GM23338 (cell line): ENCODE measurements around the gene SUN2. TPM values are rescaled to one million over a fixed set of nuclear protein-coding genes. Genes with fewer than 3 reads are reported as not detected.

Experiments used
- ATAC-seq: fragments of 200-7000 bp; cut with Tn5 transposase; 3 replicates; pipeline ENCODE4 v1.9.1; 2020
- DNase-seq: peaks from one replicate; pipeline ENCODE4 v3.0.0-alpha.2; 2015; ENCODE audit warnings: low spot score
- H2AFZ ChIP-seq: fragments of 200-600 bp; sonication (generic); 2 replicates; pipeline ENCODE4 v1.8.0; 2016; ENCODE audit warnings: antibody characterized with exemption, mild to moderate bottlenecking, moderate library complexity
- H3F3A ChIP-seq: fragments of 200-600 bp; sonication (generic); replicated peaks from 2 replicates; pipeline ENCODE4 v1.8.0; 2017; ENCODE audit warnings: antibody characterized with exemption, mixed run types, low read depth
- H3K27ac ChIP-seq: fragments of 200-600 bp; sonication (generic); 2 replicates; pipeline ENCODE4 v1.6.1; 2016; ENCODE audit warnings: low read depth
- H3K27me3 ChIP-seq: fragments of 200-600 bp; sonication (generic); 2 replicates; pipeline ENCODE4 v1.8.0; 2016; ENCODE audit warnings: mild to moderate bottlenecking, mixed run types, moderate library complexity; ENCODE audit not compliant: insufficient read depth
- H3K36me3 ChIP-seq: fragments of 200-600 bp; sonication (generic); 2 replicates; pipeline ENCODE4 v1.8.0; 2016; ENCODE audit warnings: mild to moderate bottlenecking; ENCODE audit not compliant: insufficient read depth
- H3K4me1 ChIP-seq: fragments of 200-600 bp; sonication (generic); 2 replicates; pipeline ENCODE4 v1.8.0; 2016; ENCODE audit warnings: mild to moderate bottlenecking, moderate library complexity; ENCODE audit not compliant: insufficient read depth
- H3K4me2 ChIP-seq: fragments of 200-600 bp; sonication (generic); 2 replicates; pipeline ENCODE4 v1.7.1; 2017; ENCODE audit warnings: mixed run types
- H3K4me3 ChIP-seq: fragments of 200-600 bp; sonication (generic); 2 replicates; pipeline ENCODE4 v1.6.1; 2016; ENCODE audit warnings: mixed run types
- H3K79me2 ChIP-seq: fragments of 200-600 bp; sonication (generic); replicated peaks from 2 replicates; pipeline ENCODE4 v1.8.0; 2017; ENCODE audit warnings: mild to moderate bottlenecking; ENCODE audit not compliant: insufficient read depth
- H3K9me2 ChIP-seq: fragments of 200-600 bp; sonication (generic); 2 replicates; pipeline ENCODE4 v1.8.0; 2017; ENCODE audit not compliant: insufficient read depth
- H4K20me1 ChIP-seq: fragments of 200-600 bp; sonication (generic); replicated peaks from 2 replicates; pipeline ENCODE4 v1.8.0; 2017; ENCODE audit warnings: mild to moderate bottlenecking; ENCODE audit not compliant: insufficient read depth
- H3K27ac Mint-ChIP-seq: 2 replicates; pipeline ENCODE4 v1.8.0; 2020; ENCODE audit warnings: inconsistent platforms, mild to moderate bottlenecking, moderate library complexity, mixed read lengths
- H3K27me3 Mint-ChIP-seq: 3 replicates; pipeline ENCODE4 v1.8.0; 2022; ENCODE audit warnings: low read depth, mild to moderate bottlenecking, moderate library complexity, mixed read lengths, inconsistent platforms; ENCODE audit not compliant: insufficient read depth, poor library complexity
- H3K36me3 Mint-ChIP-seq: 3 replicates; pipeline ENCODE4 v1.8.0; 2021; ENCODE audit warnings: low read depth, mild to moderate bottlenecking, inconsistent platforms, moderate library complexity, mixed read lengths
- H3K4me1 Mint-ChIP-seq: 3 replicates; pipeline ENCODE4 v1.8.0; 2020; ENCODE audit warnings: mild to moderate bottlenecking, inconsistent platforms, mixed read lengths
- H3K4me3 Mint-ChIP-seq: 3 replicates; pipeline ENCODE4 v1.8.0; 2021; ENCODE audit warnings: moderate library complexity, mild to moderate bottlenecking, inconsistent platforms, mixed read lengths
- H3K9me3 Mint-ChIP-seq: 3 replicates; pipeline ENCODE4 v1.8.0; 2020; ENCODE audit warnings: moderate library complexity, mild to moderate bottlenecking, inconsistent platforms, mixed read lengths
- CREB1 ChIP-seq: fragments of 250-450 bp; sonication (Bioruptor Pico); IDR thresholded peaks from 2 replicates; pipeline ENCODE4 v1.5.0; 2020; ENCODE audit warnings: low read depth, mild to moderate bottlenecking, moderate library complexity
- EZH2 ChIP-seq: fragments of 200-600 bp; sonication (generic); IDR thresholded peaks from one replicate; pipeline ENCODE4 v1.8.0; 2017; ENCODE audit warnings: antibody characterized with exemption, mild to moderate bottlenecking, low read depth; ENCODE audit not compliant: unreplicated experiment
- EZH2phosphoT487 ChIP-seq: fragments of 200-600 bp; sonication (generic); IDR thresholded peaks from one replicate; pipeline ENCODE4 v1.8.1; 2018; ENCODE audit warnings: antibody characterized with exemption; ENCODE audit not compliant: unreplicated experiment
- JUNB ChIP-seq: IDR thresholded peaks from one replicate; pipeline ENCODE4 v1.6.1; 2016; ENCODE audit warnings: antibody characterized with exemption; ENCODE audit not compliant: unreplicated experiment
- POLR2AphosphoS5 ChIP-seq: IDR thresholded peaks from 2 replicates; pipeline ENCODE4 v1.6.1; 2016; ENCODE audit warnings: antibody characterized with exemption, low read depth
- STAT1 ChIP-seq: IDR thresholded peaks from one replicate; pipeline ENCODE4 v1.6.1; 2016; ENCODE audit warnings: antibody characterized with exemption; ENCODE audit not compliant: unreplicated experiment
- polyA plus RNA-seq: library from polyadenylated mRNA; unstranded; fragments of >200 nt; fragmentation: Nextera tagmentation; extraction: Ambion mirVana; gene quantifications from 2 replicates; pipeline ENCODE4 v1.2.1, GENCODE V29; 2016
- total RNA-seq: library from RNA; depleted of rRNA; stranded (reverse); fragments of >200 nt; shearing (Covaris generic); gene quantifications from 2 replicates; pipeline ENCODE4 v1.2.3, GENCODE V29; 2014
- TF ChIP-seq, protein P1 (sequence below): fragments of 250-450 bp; sonication (Bioruptor Pico); IDR thresholded peaks from 2 replicates; pipeline ENCODE4 v1.5.0; 2020; ENCODE audit warnings: mild to moderate bottlenecking, moderate library complexity
- TF ChIP-seq, protein P2 (sequence below), 2 experiments: fragments of 200-600 bp in 1 of 2; sonication (generic) in 1 of 2; conservative IDR thresholded peaks; 2 replicates each; pipeline versions ENCODE4 v1.5.1 to v1.6.1; 2016 to 2017; ENCODE audit warnings: antibody characterized with exemption in 2 of 2, low read depth in 2 of 2, mild to moderate bottlenecking in 2 of 2, moderate library complexity in 1 of 2
- TF ChIP-seq, protein P3 (sequence below): IDR thresholded peaks from one replicate; pipeline ENCODE4 v1.6.1; 2018; ENCODE audit warnings: antibody characterized with exemption; ENCODE audit not compliant: unreplicated experiment

SUN2 gene
- total and polyA plus RNA-seq, 2 experiments from 2014 or later = 7.2 to 17.6 TPM

DNA sequence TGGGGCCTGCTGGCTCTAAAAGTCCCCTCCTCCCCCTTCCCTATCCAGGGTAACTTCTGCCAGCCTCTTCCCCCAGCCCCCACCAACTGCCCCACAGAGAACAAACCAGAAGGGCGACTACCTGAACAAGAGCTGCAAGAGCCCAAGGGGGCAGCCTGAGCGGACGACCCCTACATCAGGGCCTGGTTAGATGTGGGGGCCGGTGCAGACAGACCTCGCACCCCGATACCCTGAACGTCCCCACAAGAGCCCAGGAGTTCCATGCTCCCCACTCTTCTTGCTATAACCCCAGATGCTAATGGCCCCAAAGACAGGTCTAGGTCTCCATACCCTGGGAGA, 20.7 kb downstream of the SUN2 start (continued):
- TF ChIP-seq, protein P1, sequence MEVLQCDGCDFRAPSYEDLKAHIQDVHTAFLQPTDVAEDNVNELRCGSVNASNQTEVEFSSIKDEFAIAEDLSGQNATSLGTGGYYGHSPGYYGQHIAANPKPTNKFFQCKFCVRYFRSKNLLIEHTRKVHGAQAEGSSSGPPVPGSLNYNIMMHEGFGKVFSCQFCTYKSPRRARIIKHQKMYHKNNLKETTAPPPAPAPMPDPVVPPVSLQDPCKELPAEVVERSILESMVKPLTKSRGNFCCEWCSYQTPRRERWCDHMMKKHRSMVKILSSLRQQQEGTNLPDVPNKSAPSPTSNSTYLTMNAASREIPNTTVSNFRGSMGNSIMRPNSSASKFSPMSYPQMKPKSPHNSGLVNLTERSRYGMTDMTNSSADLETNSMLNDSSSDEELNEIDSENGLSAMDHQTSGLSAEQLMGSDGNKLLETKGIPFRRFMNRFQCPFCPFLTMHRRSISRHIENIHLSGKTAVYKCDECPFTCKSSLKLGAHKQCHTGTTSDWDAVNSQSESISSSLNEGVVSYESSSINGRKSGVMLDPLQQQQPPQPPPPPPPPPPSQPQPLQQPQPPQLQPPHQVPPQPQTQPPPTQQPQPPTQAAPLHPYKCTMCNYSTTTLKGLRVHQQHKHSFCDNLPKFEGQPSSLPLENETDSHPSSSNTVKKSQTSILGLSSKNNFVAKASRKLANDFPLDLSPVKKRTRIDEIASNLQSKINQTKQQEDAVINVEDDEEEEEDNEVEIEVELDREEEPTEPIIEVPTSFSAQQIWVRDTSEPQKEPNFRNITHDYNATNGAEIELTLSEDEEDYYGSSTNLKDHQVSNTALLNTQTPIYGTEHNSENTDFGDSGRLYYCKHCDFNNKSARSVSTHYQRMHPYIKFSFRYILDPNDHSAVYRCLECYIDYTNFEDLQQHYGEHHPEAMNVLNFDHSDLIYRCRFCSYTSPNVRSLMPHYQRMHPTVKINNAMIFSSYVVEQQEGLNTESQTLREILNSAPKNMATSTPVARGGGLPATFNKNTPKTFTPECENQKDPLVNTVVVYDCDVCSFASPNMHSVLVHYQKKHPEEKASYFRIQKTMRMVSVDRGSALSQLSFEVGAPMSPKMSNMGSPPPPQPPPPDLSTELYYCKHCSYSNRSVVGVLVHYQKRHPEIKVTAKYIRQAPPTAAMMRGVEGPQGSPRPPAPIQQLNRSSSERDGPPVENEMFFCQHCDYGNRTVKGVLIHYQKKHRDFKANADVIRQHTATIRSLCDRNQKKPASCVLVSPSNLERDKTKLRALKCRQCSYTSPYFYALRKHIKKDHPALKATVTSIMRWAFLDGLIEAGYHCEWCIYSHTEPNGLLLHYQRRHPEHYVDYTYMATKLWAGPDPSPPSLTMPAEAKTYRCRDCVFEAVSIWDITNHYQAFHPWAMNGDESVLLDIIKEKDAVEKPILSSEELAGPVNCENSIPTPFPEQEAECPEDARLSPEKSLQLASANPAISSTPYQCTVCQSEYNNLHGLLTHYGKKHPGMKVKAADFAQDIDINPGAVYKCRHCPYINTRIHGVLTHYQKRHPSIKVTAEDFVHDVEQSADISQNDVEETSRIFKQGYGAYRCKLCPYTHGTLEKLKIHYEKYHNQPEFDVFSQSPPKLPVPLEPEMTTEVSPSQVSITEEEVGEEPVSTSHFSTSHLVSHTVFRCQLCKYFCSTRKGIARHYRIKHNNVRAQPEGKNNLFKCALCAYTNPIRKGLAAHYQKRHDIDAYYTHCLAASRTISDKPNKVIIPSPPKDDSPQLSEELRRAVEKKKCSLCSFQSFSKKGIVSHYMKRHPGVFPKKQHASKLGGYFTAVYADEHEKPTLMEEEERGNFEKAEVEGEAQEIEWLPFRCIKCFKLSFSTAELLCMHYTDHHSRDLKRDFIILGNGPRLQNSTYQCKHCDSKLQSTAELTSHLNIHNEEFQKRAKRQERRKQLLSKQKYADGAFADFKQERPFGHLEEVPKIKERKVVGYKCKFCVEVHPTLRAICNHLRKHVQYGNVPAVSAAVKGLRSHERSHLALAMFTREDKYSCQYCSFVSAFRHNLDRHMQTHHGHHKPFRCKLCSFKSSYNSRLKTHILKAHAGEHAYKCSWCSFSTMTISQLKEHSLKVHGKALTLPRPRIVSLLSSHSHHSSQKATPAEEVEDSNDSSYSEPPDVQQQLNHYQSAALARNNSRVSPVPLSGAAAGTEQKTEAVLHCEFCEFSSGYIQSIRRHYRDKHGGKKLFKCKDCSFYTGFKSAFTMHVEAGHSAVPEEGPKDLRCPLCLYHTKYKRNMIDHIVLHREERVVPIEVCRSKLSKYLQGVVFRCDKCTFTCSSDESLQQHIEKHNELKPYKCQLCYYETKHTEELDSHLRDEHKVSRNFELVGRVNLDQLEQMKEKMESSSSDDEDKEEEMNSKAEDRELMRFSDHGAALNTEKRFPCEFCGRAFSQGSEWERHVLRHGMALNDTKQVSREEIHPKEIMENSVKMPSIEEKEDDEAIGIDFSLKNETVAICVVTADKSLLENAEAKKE (CRISPR knock-in tag) = no peak
- TF ChIP-seq EZH2 (no peak), POLR2AphosphoS5 (no peak)

DNA sequence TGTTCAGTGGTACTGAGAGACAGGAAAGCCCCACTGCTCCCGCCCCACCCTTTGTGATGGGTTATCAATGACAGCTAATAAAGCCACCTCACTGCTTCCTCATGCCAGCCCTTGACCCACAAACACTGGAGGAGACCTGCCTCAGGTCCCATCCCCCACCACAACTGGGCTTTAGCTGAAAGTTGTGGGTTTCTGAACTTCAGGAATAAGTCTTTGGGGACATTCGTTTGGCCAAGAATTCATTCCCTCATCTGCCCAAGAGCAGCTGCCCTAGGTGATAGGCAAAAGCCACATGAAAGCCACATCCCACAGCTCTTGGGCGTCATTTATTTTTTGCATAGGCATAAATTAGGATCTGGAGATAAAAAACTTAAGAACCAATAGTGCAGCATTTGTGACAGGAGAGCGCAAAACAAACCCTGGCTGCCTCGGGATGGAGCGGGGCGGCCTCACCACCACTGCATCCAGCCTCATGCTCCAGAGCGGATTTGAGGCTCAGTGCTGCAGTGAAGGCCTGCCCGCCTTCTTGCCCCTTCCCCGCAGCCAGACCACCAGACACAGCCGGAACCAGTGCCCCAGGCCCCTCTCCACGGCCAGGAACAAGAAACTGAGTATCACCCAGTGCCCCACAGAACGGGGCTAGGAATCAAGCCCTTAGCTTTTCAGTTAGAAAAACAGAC, 21.2 kb downstream of the SUN2 start:
- Histone ChIP-seq H3K27ac (no peak overlapping the region), H2AFZ (no peak overlapping the region), H3K27me3 (no peaks in the 10 kb centered on the region), H3K36me3 (peaks cover 6% of the 10 kb centered on the region; the same call in 1 of the 2 replicates), H3K79me2 (no peaks in the 10 kb centered on the region), H4K20me1 (peaks cover 11% of the 10 kb centered on the region; the same call in 1 of the 2 replicates), H3K4me3 (no peak overlapping the region), H3F3A (0 out of 2 replicates have a peak, but pooled peaks cover 4% of the 10 kb centered on the region), H3K4me1 (no peaks in the 10 kb centered on the region), H3K4me2 (no peak overlapping the region), H3K9me2 (no peaks in the 10 kb centered on the region)
- no peak for ATAC-seq
- peaks cover 48% of the 10 kb centered on the region for H3K36me3 Mint-ChIP-seq
- H3K4me1 Mint-ChIP-seq = peaks cover 6% of the 10 kb centered on the region; the same call in 2 of the 3 replicates
- peak overlapping the region; percentile 13; the same call in 1 of the 2 replicates for H3K27ac Mint-ChIP-seq
- peaks cover 26% of the 10 kb centered on the region for H3K27me3 Mint-ChIP-seq
- H3K9me3 Mint-ChIP-seq = no peaks in the 10 kb centered on the region
- H3K4me3 Mint-ChIP-seq = no peak overlapping the region
- no peak for DNase-seq
- TF ChIP-seq STAT1 = no peak
- no peak for TF ChIP-seq EZH2
- TF ChIP-seq JUNB = no peak
- no peak for TF ChIP-seq CREB1 (CRISPR knock-in tag)
- TF ChIP-seq, protein P2, sequence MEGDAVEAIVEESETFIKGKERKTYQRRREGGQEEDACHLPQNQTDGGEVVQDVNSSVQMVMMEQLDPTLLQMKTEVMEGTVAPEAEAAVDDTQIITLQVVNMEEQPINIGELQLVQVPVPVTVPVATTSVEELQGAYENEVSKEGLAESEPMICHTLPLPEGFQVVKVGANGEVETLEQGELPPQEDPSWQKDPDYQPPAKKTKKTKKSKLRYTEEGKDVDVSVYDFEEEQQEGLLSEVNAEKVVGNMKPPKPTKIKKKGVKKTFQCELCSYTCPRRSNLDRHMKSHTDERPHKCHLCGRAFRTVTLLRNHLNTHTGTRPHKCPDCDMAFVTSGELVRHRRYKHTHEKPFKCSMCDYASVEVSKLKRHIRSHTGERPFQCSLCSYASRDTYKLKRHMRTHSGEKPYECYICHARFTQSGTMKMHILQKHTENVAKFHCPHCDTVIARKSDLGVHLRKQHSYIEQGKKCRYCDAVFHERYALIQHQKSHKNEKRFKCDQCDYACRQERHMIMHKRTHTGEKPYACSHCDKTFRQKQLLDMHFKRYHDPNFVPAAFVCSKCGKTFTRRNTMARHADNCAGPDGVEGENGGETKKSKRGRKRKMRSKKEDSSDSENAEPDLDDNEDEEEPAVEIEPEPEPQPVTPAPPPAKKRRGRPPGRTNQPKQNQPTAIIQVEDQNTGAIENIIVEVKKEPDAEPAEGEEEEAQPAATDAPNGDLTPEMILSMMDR (conservative IDR thresholded peaks at IDR 0.05; ENCODE audit: low read depth in 2 of 2) = no peak
- no peak for TF ChIP-seq EZH2phosphoT487
- TF ChIP-seq, protein P3, sequence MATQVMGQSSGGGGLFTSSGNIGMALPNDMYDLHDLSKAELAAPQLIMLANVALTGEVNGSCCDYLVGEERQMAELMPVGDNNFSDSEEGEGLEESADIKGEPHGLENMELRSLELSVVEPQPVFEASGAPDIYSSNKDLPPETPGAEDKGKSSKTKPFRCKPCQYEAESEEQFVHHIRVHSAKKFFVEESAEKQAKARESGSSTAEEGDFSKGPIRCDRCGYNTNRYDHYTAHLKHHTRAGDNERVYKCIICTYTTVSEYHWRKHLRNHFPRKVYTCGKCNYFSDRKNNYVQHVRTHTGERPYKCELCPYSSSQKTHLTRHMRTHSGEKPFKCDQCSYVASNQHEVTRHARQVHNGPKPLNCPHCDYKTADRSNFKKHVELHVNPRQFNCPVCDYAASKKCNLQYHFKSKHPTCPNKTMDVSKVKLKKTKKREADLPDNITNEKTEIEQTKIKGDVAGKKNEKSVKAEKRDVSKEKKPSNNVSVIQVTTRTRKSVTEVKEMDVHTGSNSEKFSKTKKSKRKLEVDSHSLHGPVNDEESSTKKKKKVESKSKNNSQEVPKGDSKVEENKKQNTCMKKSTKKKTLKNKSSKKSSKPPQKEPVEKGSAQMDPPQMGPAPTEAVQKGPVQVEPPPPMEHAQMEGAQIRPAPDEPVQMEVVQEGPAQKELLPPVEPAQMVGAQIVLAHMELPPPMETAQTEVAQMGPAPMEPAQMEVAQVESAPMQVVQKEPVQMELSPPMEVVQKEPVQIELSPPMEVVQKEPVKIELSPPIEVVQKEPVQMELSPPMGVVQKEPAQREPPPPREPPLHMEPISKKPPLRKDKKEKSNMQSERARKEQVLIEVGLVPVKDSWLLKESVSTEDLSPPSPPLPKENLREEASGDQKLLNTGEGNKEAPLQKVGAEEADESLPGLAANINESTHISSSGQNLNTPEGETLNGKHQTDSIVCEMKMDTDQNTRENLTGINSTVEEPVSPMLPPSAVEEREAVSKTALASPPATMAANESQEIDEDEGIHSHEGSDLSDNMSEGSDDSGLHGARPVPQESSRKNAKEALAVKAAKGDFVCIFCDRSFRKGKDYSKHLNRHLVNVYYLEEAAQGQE = no peak
